HG02885 (cell line): Measurements from ENCODE around the gene MPV17.
A peak's percentile ranks its signal among the peaks of the same experiment; 100 is the strongest.
"Not testable (repeated sequence)": the region's sequence is repeated elsewhere in the genome, so short reads cannot be mapped to it uniquely, and the experiment has no call there.

ENCODE experiments used
- ATAC-seq: cut with Tn5 transposase; IDR thresholded peaks from one replicate; pipeline ENCODE4 v1.9.1; 2021; ENCODE audit warnings: mild to moderate bottlenecking; ENCODE audit not compliant: unreplicated experiment, poor library complexity

Gene MPV17

GRCh38 chr2:27322766-27323595, at the start of gene MPV17:
TSS of gene MPV17 (minus strand) at chr2:27323097. CDS start at chr2:27322517, 580 bp downstream.
- peak; percentile 92 for ATAC-seq

- ATAC-seq: peak; percentile 26
Observed at GRCh38 chr2:27370816-27371620, 48.1 kb upstream of the MPV17 start.

GRCh38 chr2:27370026-27370815, 47.3 kb upstream of the MPV17 start, which contains the start of the genes EIF2B4 and SNX17:
TSS of gene EIF2B4 (minus strand) at chr2:27370338. CDS start at chr2:27370314, 24 bp downstream.
TSS of gene SNX17 (plus strand) at chr2:27370616. CDS start at chr2:27370744, 128 bp downstream.
- ATAC-seq: peak; percentile 91

GRCh38 chr2:27369471-27370025, 46.7 kb upstream of the MPV17 start:
- peak; percentile 10 for ATAC-seq

GRCh38 chr2:27363933-27364332, 41.0 kb upstream of the MPV17 start:
- no peak for ATAC-seq

- ATAC-seq: no peak
Observed at GRCh38 chr2:27362678-27363420, 40.0 kb upstream of the MPV17 start.

- peak; percentile 86 for ATAC-seq
Observed at GRCh38 chr2:27356382-27357181, 33.7 kb upstream of the MPV17 start, which contains the start of gene GTF3C2. TSS of gene GTF3C2 (minus strand) at chr2:27356764. CDS start at chr2:27343554, 13,210 bp downstream.

- ATAC-seq: peak; percentile 30
Observed at GRCh38 chr2:27356056-27356381, 33.1 kb upstream of the MPV17 start.

GRCh38 chr2:27354597-27354927, 31.7 kb upstream of the MPV17 start:
- ATAC-seq: no peak

- no peak for ATAC-seq
Observed at GRCh38 chr2:27353762-27354596, 31.1 kb upstream of the MPV17 start.

- not testable (repeated sequence) for ATAC-seq
Observed at GRCh38 chr2:27353386-27353761, 30.5 kb upstream of the MPV17 start.

- no peak for ATAC-seq
Observed at GRCh38 chr2:27351802-27352598, 29.1 kb upstream of the MPV17 start.

- ATAC-seq: no peak
Observed at GRCh38 chr2:27350106-27350693, 27.3 kb upstream of the MPV17 start.

GRCh38 chr2:27347641-27348040, 24.7 kb upstream of the MPV17 start:
- ATAC-seq: no peak

GRCh38 chr2:27336173-27336572, 13.3 kb upstream of the MPV17 start:
- no peak for ATAC-seq

- ATAC-seq: no peak
Observed at GRCh38 chr2:27335311-27335710, 12.4 kb upstream of the MPV17 start.

- no peak for ATAC-seq
Observed at GRCh38 chr2:27324720-27325119, 1.8 kb upstream of the MPV17 start.
